ENCODE measurements around the gene TAOK2.

The TAOK2 gene

GRCh38 chr16:30022887-30023286 lies 49.2 kb downstream of the TAOK2 start, which contains the start of gene C16orf92:
Gene C16orf92, plus strand, starts transcription at chr16:30023198. Its CDS starts 143 bp downstream, at chr16:30023341.
- no peak for TF ChIP-seq CTCF (IDR thresholded peaks at IDR 0.05; ENCODE audit: low read depth, low read length)
- H3K4me3 ChIP-seq (replicated peaks in 1 of 2; ENCODE audit: low read depth in 2 of 2, low read length in 2 of 2): no peak within 1 kb of the TSS

GRCh38 chr16:30023586-30023985 lies 49.9 kb downstream of the TAOK2 start:
- DNase-seq (ENCODE audit: low read depth in 2 of 2): no peak
- H3K4me3 ChIP-seq (replicated peaks in 1 of 2; ENCODE audit: low read depth in 2 of 2, low read length in 2 of 2): no peak overlapping the region
- TF ChIP-seq CTCF (IDR thresholded peaks at IDR 0.05; ENCODE audit: low read depth, low read length): no peak

More at GRCh38 chr16:30022887-30023286, 49.2 kb downstream of the TAOK2 start, which contains the start of gene C16orf92:
- DNase-seq (ENCODE audit: low read depth in 2 of 2): no peak

GRCh38 chr16:30024451-30024850 lies 50.8 kb downstream of the TAOK2 start:
- no peak for DNase-seq (ENCODE audit: low read depth in 2 of 2)
- H3K4me3 ChIP-seq (replicated peaks in 1 of 2; ENCODE audit: low read depth in 2 of 2, low read length in 2 of 2): no peak overlapping the region
- TF ChIP-seq CTCF (IDR thresholded peaks at IDR 0.05; ENCODE audit: low read depth, low read length): no peak

- no peak overlapping the region for H3K4me3 ChIP-seq (replicated peaks in 1 of 2; ENCODE audit: low read depth in 2 of 2, low read length in 2 of 2)
- no peak for TF ChIP-seq CTCF (IDR thresholded peaks at IDR 0.05; ENCODE audit: low read depth, low read length)
- no peak for DNase-seq (ENCODE audit: low read depth in 2 of 2)
These were observed 51.5 kb downstream of the TAOK2 start for GRCh38 chr16:30025156-30025555.

- DNase-seq (ENCODE audit: low read depth in 2 of 2): no peak
- TF ChIP-seq CTCF (IDR thresholded peaks at IDR 0.05; ENCODE audit: low read depth, low read length): no peak
- H3K4me3 ChIP-seq (replicated peaks in 1 of 2; ENCODE audit: low read depth in 2 of 2, low read length in 2 of 2): no peak overlapping the region
These were observed 51.9 kb downstream of the TAOK2 start for GRCh38 chr16:30025574-30025973.

- DNase-seq (ENCODE audit: low read depth in 2 of 2): no peak
- TF ChIP-seq CTCF (IDR thresholded peaks at IDR 0.05; ENCODE audit: low read depth, low read length): no peak
- H3K4me3 ChIP-seq (replicated peaks in 1 of 2; ENCODE audit: low read depth in 2 of 2, low read length in 2 of 2): no peak overlapping the region
These were observed 52.8 kb downstream of the TAOK2 start for GRCh38 chr16:30026449-30026848.

Data from cardiac fibroblast (primary cell).